Osteocyte (in vitro differentiated cells): Measurements from ENCODE around the gene INAVA. TPM values are rescaled to one million over a fixed set of nuclear protein-coding genes. Genes with fewer than 3 reads are reported as not detected.

Source experiments
- DNase-seq: peaks from one replicate; pipeline ENCODE4 v3.0.0; 2021; ENCODE audit warnings: mixed read lengths; ENCODE audit not compliant: unreplicated experiment; ENCODE audit errors: extremely low spot score
- H3K27ac Mint-ChIP-seq: one replicate; pipeline ENCODE4 v1.8.0; 2021; ENCODE audit warnings: mild to moderate bottlenecking, mixed read lengths; ENCODE audit not compliant: unreplicated experiment
- H3K27me3 Mint-ChIP-seq: one replicate; pipeline ENCODE4 v1.8.0; 2021; ENCODE audit warnings: mixed read lengths; ENCODE audit not compliant: unreplicated experiment
- H3K36me3 Mint-ChIP-seq: one replicate; pipeline ENCODE4 v1.8.0; 2021; ENCODE audit warnings: mixed read lengths; ENCODE audit not compliant: unreplicated experiment
- H3K4me1 Mint-ChIP-seq: one replicate; pipeline ENCODE4 v1.8.0; 2021; ENCODE audit warnings: mixed read lengths; ENCODE audit not compliant: unreplicated experiment
- H3K4me3 Mint-ChIP-seq: one replicate; pipeline ENCODE4 v1.8.0; 2021; ENCODE audit warnings: mild to moderate bottlenecking, moderate library complexity, mixed read lengths; ENCODE audit not compliant: unreplicated experiment
- H3K9me3 Mint-ChIP-seq: one replicate; pipeline ENCODE4 v1.8.0; 2021; ENCODE audit warnings: mixed read lengths; ENCODE audit not compliant: unreplicated experiment
- total RNA-seq: library from RNA; stranded (reverse); gene quantifications from 2 replicates; pipeline ENCODE4 v1.2.1, GENCODE V29; 2021
- TF ChIP-seq, protein P1 (sequence below): fragments of 200-600 bp; sonication (generic); IDR thresholded peaks from 2 replicates; pipeline ENCODE4 v1.5.0; 2021; ENCODE audit warnings: antibody characterized with exemption, mild to moderate bottlenecking, moderate library complexity

The INAVA gene
- total RNA-seq, 1 donor from 2014 or later = 2.0 TPM

DNA sequence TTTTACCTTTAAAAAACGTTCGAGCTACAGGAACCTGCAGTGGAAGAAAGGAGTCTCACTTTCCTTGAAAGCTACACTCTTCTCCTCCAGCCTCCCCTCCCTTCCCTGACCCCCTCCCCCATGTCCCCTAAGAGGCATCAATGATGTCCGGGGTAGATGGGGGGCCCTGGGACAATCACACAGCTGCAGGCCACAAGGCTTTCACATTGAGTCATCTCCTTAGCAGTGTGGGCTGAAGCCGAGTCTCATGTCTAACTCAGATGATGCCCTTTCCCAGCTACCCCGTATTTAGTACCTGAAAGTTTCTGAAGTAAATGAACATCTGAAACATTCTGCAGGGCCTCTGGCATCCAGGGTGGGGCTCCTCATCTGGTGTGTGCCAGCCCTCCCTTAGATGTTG lies 28.2 kb upstream of the INAVA start:
- Mint-ChIP-seq H3K36me3 (peaks cover 21% of the 10 kb centered on the region), H3K4me3 (no peak overlapping the region), H3K27me3 (peaks cover 9% of the 10 kb centered on the region), H3K4me1 (peaks cover 19% of the 10 kb centered on the region), H3K27ac (no peak overlapping the region), H3K9me3 (no peaks in the 10 kb centered on the region)
- TF ChIP-seq, protein P1, sequence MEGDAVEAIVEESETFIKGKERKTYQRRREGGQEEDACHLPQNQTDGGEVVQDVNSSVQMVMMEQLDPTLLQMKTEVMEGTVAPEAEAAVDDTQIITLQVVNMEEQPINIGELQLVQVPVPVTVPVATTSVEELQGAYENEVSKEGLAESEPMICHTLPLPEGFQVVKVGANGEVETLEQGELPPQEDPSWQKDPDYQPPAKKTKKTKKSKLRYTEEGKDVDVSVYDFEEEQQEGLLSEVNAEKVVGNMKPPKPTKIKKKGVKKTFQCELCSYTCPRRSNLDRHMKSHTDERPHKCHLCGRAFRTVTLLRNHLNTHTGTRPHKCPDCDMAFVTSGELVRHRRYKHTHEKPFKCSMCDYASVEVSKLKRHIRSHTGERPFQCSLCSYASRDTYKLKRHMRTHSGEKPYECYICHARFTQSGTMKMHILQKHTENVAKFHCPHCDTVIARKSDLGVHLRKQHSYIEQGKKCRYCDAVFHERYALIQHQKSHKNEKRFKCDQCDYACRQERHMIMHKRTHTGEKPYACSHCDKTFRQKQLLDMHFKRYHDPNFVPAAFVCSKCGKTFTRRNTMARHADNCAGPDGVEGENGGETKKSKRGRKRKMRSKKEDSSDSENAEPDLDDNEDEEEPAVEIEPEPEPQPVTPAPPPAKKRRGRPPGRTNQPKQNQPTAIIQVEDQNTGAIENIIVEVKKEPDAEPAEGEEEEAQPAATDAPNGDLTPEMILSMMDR = no peak
- DNase-seq = no peak

DNA sequence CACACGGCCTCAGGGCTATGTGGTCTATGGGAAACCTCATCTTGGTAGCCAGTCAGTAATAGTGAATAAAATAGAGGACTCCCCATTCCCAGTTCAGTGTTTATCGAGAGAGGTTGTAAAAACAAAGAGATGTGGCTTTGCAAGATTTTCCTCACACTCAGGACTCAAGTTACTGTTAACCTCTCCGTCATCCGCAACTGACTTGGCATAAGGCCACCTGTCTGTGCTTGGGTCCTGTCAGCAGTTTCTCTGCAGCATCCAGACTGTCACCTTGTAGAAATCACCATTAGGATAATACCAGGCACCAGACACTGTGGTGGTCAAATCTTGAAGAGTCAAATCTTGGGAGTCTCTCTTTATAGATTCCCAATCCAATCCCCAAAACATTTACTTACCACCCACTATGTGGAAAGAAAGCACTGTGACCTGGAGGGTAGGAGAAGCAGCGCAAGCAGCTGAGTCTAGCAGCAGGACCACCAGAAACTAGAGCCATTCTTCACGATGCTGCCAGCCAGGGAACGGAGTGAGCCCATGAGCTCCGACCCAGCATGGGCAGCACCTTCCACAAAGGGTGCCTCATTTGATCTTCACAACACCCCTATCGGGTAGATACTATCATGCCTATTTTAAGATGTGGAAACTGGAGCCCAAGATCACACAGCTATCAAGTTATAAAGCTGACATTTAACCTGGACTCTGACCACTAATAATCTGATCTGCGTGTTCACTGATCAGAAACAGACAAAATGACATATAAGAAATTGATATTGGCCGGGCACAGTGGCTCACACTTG lies 27.5 kb upstream of the INAVA start:
- peaks cover 18% of the 10 kb centered on the region for H3K36me3 Mint-ChIP-seq
- H3K27me3 Mint-ChIP-seq = peaks cover 9% of the 10 kb centered on the region
- no peaks in the 10 kb centered on the region for H3K9me3 Mint-ChIP-seq
- H3K4me1 Mint-ChIP-seq = peaks cover 19% of the 10 kb centered on the region
- TF ChIP-seq, protein P1 = no peak
- no peak for DNase-seq
- H3K27ac Mint-ChIP-seq = no peak overlapping the region
- no peak overlapping the region for H3K4me3 Mint-ChIP-seq

DNA sequence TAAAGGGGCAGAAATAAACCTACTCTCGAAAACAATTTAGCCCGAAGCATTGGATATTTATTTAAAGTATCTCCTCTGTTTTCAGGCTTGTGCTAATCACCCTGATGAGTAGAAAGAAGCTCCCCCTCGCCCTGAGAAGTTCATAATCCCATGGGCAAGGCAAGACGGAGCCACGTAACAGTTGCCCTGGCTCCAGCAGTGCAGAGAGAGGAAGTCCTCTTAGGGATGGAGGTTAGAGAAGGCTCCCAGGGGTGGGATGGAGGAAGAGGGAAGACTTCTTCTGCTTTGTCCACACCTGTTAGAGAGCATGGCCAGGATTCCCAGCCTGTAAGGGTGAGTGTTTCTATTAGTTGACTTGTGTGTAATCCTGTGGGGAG lies 25.3 kb upstream of the INAVA start:
- TF ChIP-seq, protein P1 = no peak
- peaks cover 6% of the 10 kb centered on the region for H3K36me3 Mint-ChIP-seq
- no peaks in the 10 kb centered on the region for H3K9me3 Mint-ChIP-seq
- H3K4me1 Mint-ChIP-seq = peaks cover 19% of the 10 kb centered on the region
- peak; percentile 36 for DNase-seq
- no peak overlapping the region for H3K4me3 Mint-ChIP-seq
- no peak overlapping the region for H3K27ac Mint-ChIP-seq
- H3K27me3 Mint-ChIP-seq = peaks cover 9% of the 10 kb centered on the region

DNA sequence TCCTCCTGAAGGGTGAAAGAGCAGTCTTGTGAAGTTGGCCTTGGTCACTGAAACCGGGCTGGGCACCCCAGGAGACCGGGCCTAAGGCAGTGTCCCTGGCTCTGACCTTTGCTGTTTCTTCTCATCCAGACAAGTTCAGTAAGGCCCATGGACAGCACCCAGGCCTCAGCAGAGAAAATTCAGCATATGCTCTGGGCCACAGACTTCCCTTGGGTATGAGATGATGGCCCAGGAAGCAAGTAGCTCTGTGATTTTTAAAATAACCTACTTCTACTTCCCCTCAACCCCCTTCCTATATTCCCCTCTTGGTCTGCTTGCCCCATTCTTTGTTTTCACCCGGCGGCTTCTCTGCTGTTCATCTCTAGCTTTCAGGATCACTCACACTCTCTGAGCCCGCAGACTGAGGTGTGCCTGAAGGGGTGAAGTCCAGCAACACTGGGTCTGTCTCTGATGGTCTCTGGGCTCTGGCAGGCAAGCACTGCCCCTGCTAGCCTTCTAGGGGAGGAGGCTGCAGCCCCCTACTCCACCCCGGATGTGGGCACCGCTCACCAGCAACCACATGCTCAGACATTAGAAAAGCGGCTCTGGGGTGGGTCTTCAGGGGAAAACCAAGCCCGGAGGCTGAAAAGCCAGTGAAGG lies 24.8 kb upstream of the INAVA start:
- Mint-ChIP-seq H3K9me3 (no peaks in the 10 kb centered on the region), H3K27ac (no peak overlapping the region), H3K4me3 (no peak overlapping the region), H3K27me3 (peaks cover 14% of the 10 kb centered on the region), H3K4me1 (peaks cover 19% of the 10 kb centered on the region), H3K36me3 (peaks cover 4% of the 10 kb centered on the region)
- TF ChIP-seq, protein P1 = no peak
- DNase-seq = peak; percentile 70

DNA sequence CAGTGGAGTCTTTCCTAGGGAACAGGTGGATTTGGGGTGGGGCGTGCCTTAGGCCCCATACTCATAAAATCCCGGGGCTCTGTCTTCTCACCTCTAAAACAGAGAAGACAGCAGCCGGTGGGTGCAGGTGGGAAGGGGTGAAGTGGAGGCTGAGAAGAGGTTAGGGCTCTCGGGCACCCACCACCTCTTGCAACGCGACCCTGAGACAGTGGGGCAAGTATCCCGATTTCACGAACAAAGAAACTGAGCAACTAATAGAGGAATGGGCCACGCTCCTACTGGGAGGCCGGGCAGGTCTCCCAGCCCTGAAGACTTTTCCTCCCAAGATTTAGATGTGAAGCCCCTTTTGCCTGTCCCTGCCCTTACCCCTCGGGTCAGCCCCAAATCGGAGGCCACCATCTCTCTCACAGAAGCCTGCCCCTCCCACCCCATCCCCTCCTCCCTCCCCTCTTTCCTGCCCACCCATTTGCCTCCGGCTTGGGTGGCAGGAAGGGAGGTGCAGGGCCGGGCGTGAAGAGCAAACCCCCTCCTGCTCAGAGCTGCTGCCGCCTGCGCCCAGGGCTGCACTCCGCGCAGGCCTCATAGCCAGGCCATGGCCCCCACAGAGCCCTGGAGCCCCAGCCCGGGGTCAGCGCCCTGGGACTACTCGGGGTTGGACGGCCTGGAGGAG lies 22.1 kb upstream of the INAVA start, which contains the start of gene GPR25:
TSS of gene GPR25 (plus strand) at position 536 of the 670 bp plus-strand sequence. CDS start at position 593, 57 bp downstream.
- H3K27ac Mint-ChIP-seq = no peak within 1 kb of the TSS
- H3K36me3 Mint-ChIP-seq = no peaks in the 10 kb centered on the region
- H3K9me3 Mint-ChIP-seq = no peaks in the 10 kb centered on the region
- H3K27me3 Mint-ChIP-seq = peaks cover 29% of the 10 kb centered on the region
- TF ChIP-seq, protein P1 = no peak
- DNase-seq = peak; percentile 73
- no peak within 1 kb of the TSS for H3K4me3 Mint-ChIP-seq
- no peaks in the 10 kb centered on the region for H3K4me1 Mint-ChIP-seq
